CD14-positive monocyte (primary cell): ENCODE results near the gene ZSCAN12. TPM values are rescaled to one million over a fixed set of nuclear protein-coding genes. Genes with fewer than 3 reads are reported as not detected.
"Not testable (repeated sequence)": the region's sequence is repeated elsewhere in the genome, so short reads cannot be mapped to it uniquely, and the experiment has no call there.

Source experiments
- DNase-seq, 3 donors: peaks; one replicate each; pipeline ENCODE4 v3.0.0-alpha.2; 2011 to 2022
- H2AFZ ChIP-seq: 2 replicates; pipeline ENCODE4 v1.6.0; 2012; ENCODE audit warnings: mild to moderate bottlenecking, low read depth, low read length, inconsistent platforms; ENCODE audit not compliant: insufficient read depth, poor library complexity, severe bottlenecking
- H3K27ac ChIP-seq, 2 donors: 1 replicate in 1 of 2; 2 replicates in 1 of 2; pipeline ENCODE4 v1.5.1; 2012 to 2013; ENCODE audit warnings: low read length in 2 of 2, control low read depth in 1 of 2, inconsistent platforms in 1 of 2, low read depth in 1 of 2, mild to moderate bottlenecking in 1 of 2
- H3K27me3 ChIP-seq, 2 donors: one replicate each; pipeline versions ENCODE4 v1.6.0 to v1.6.1; 2011 to 2013; ENCODE audit warnings: low read length in 2 of 2; ENCODE audit not compliant: control insufficient read depth in 2 of 2, insufficient read depth in 2 of 2
- H3K36me3 ChIP-seq, 2 donors: replicated peaks in 1 of 2; 1 replicate in 1 of 2; 2 replicates in 1 of 2; pipeline versions ENCODE4 v1.5.1 to v1.6.1; 2012 to 2013; ENCODE audit warnings: low read length in 2 of 2, control low read depth in 1 of 2, inconsistent platforms in 1 of 2, mild to moderate bottlenecking in 1 of 2; ENCODE audit not compliant: insufficient read depth in 2 of 2, control insufficient read depth in 1 of 2
- H3K4me1 ChIP-seq, 2 donors: 1 replicate in 1 of 2; 2 replicates in 1 of 2; pipeline versions ENCODE4 v1.5.1 to v1.6.1; 2012 to 2013; ENCODE audit warnings: low read length in 2 of 2, control low read depth in 1 of 2, inconsistent platforms in 1 of 2, mild to moderate bottlenecking in 1 of 2, moderate library complexity in 1 of 2; ENCODE audit not compliant: insufficient read depth in 2 of 2, control insufficient read depth in 1 of 2
- H3K4me2 ChIP-seq: replicated peaks from 2 replicates; pipeline ENCODE3; 2012; ENCODE audit warnings: low read length, moderate library complexity, mild to moderate bottlenecking; ENCODE audit not compliant: poor library complexity, severe bottlenecking; ENCODE audit errors: extremely low read depth
- H3K4me3 ChIP-seq, 3 experiments: fragments of 200-600 bp in 1 of 3; sonication (generic) in 1 of 3; replicated peaks in 1 of 3; 1 replicate in 2 of 3; 2 replicates in 1 of 3; pipeline ENCODE4 v1.5.1; 2011 to 2013; ENCODE audit warnings: low read length in 3 of 3, mild to moderate bottlenecking in 3 of 3, control low read depth in 2 of 3, low read depth in 2 of 3, inconsistent platforms in 1 of 3, moderate library complexity in 1 of 3
- H3K79me2 ChIP-seq: 2 replicates; pipeline ENCODE4 v1.6.0; 2012; ENCODE audit warnings: mild to moderate bottlenecking, control low read depth, inconsistent platforms, low read length, moderate library complexity; ENCODE audit not compliant: insufficient read depth
- H3K9ac ChIP-seq: 2 replicates; pipeline ENCODE4 v1.6.0; 2017; ENCODE audit warnings: low read length, mild to moderate bottlenecking; ENCODE audit not compliant: insufficient read depth, poor library complexity, severe bottlenecking
- H3K9me3 ChIP-seq, 2 donors: replicated peaks in 1 of 2; 1 replicate in 1 of 2; 2 replicates in 1 of 2; pipeline versions ENCODE4 v1.5.1 to v1.6.1; 2012 to 2013; ENCODE audit warnings: low read length in 2 of 2, control low read depth in 1 of 2; ENCODE audit not compliant: control insufficient read depth in 1 of 2, insufficient read depth in 1 of 2
- H4K20me1 ChIP-seq: 2 replicates; pipeline ENCODE4 v1.6.0; 2012; ENCODE audit warnings: mild to moderate bottlenecking, low read length, control low read depth, moderate library complexity; ENCODE audit not compliant: insufficient read depth
- H3K27ac Mint-ChIP-seq, 7 donors: one replicate each; pipeline ENCODE4 v1.8.0; 2020; ENCODE audit warnings: mild to moderate bottlenecking in 7 of 7, mixed read lengths in 7 of 7, moderate library complexity in 6 of 7, inconsistent platforms in 2 of 7
- H3K27me3 Mint-ChIP-seq, 3 donors: one replicate each; pipeline ENCODE4 v1.8.0; 2021 to 2022; ENCODE audit warnings: low read depth in 3 of 3, mild to moderate bottlenecking in 3 of 3, mixed read lengths in 3 of 3, moderate library complexity in 3 of 3, inconsistent platforms in 1 of 3
- H3K36me3 Mint-ChIP-seq, 2 donors: one replicate each; pipeline ENCODE4 v1.8.0; 2020; ENCODE audit warnings: mixed read lengths in 2 of 2, inconsistent platforms in 1 of 2, mild to moderate bottlenecking in 1 of 2
- H3K4me1 Mint-ChIP-seq: one replicate; pipeline ENCODE4 v1.8.0; 2020; ENCODE audit warnings: mild to moderate bottlenecking, mixed read lengths
- H3K4me3 Mint-ChIP-seq, 2 donors: one replicate each; pipeline ENCODE4 v1.8.0; 2020; ENCODE audit warnings: mild to moderate bottlenecking in 2 of 2, mixed read lengths in 2 of 2, moderate library complexity in 1 of 2
- H3K9me3 Mint-ChIP-seq, 7 donors: one replicate each; pipeline ENCODE4 v1.8.0; 2020 to 2022; ENCODE audit warnings: mixed read lengths in 7 of 7, mild to moderate bottlenecking in 6 of 7, moderate library complexity in 6 of 7, inconsistent platforms in 2 of 7
- WGBS: methylation state at CpG from one replicate; pipeline ENCODE4 v1.1.5; 2013; ENCODE audit warnings: missing lambda C conversion rate; ENCODE audit not compliant: insufficient coverage; 5-methylcytosine and 5-hydroxymethylcytosine counted together
- intact Hi-C, 2 donors: fragments of 100-400 bp; cut with micrococcal nuclease; formaldehyde crosslinking; loops; one replicate each; pipeline versions ENCODE4 v1.15.0 to v1.15.1; 2023
- polyA plus RNA-seq, 3 donors: library from polyadenylated mRNA; depleted of rRNA in 1 of 3; unstranded in 2 of 3; stranded (reverse) in 1 of 3; fragments of 300-500 nt in 2 of 3; fragments of >200 nt in 1 of 3; fragmentation: Illumina TruSeq in 2 of 3; gene quantifications; 1 replicate in 2 of 3; 2 replicates in 1 of 3; pipeline ENCODE4 v1.2.3, GENCODE V29; 2012 to 2021
- TF ChIP-seq, protein P1 (sequence below): fragments of 200-600 bp; IDR thresholded peaks from one replicate; pipeline ENCODE4 v1.8.0; 2022; ENCODE audit warnings: antibody characterized with exemption, mild to moderate bottlenecking

ZSCAN12 gene
- polyA plus RNA-seq, 3 donors, result 0.50 to 0.79 (median 0.73) TPM

DNA sequence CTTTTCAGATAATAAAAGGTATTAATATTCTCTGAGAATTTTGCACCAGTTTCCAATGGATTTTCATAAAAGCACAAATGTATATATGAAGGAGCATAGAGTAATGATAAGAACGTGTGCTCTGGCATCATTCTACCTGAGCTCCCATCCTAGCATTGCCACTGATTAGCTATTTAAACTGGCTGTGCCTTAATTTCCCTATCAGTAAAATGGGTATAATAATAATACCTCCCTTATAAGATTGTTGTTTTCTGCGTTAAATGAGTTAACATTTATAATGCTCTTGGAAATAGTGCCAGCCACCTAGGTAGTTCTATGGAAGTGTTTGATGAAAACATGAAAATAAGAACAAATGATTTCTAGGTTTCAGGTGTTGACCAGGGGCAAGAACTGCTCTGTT is 38.6 kb downstream of the ZSCAN12 start:
- H3K27me3 Mint-ChIP-seq, result peaks cover 0 to 1% (median 0%) of the 10 kb centered on the region in 3 donors
- Histone ChIP-seq H4K20me1 (no peaks in the 10 kb centered on the region), H3K4me3 (no peak overlapping the region), H3K9me3 (no peaks in the 10 kb centered on the region), H3K36me3 (peaks cover 17 to 36% of the 10 kb centered on the region in 2 donors), H3K9ac (no peak overlapping the region), H3K79me2 (peaks cover 7% of the 10 kb centered on the region), H3K27me3 (no peaks in the 10 kb centered on the region), H3K4me1 (peaks cover 12% of the 10 kb centered on the region in 2 donors), H3K27ac (no peak overlapping the region), H2AFZ (no peak overlapping the region), H3K4me2 (no peak overlapping the region)
- no peak overlapping the region for H3K4me3 Mint-ChIP-seq
- TF ChIP-seq, protein P1, sequence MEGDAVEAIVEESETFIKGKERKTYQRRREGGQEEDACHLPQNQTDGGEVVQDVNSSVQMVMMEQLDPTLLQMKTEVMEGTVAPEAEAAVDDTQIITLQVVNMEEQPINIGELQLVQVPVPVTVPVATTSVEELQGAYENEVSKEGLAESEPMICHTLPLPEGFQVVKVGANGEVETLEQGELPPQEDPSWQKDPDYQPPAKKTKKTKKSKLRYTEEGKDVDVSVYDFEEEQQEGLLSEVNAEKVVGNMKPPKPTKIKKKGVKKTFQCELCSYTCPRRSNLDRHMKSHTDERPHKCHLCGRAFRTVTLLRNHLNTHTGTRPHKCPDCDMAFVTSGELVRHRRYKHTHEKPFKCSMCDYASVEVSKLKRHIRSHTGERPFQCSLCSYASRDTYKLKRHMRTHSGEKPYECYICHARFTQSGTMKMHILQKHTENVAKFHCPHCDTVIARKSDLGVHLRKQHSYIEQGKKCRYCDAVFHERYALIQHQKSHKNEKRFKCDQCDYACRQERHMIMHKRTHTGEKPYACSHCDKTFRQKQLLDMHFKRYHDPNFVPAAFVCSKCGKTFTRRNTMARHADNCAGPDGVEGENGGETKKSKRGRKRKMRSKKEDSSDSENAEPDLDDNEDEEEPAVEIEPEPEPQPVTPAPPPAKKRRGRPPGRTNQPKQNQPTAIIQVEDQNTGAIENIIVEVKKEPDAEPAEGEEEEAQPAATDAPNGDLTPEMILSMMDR, result no peak
- H3K9me3 Mint-ChIP-seq, result no peaks in the 10 kb centered on the region
- peaks cover 33 to 46% of the 10 kb centered on the region in 2 donors for H3K36me3 Mint-ChIP-seq
- DNase-seq, result no peak
- intact Hi-C loops, result no loop called here
- no CpG with 5 or more reads among the region's 2 CpGs for WGBS
- no peak overlapping the region for H3K27ac Mint-ChIP-seq
- peaks cover 10% of the 10 kb centered on the region for H3K4me1 Mint-ChIP-seq

DNA sequence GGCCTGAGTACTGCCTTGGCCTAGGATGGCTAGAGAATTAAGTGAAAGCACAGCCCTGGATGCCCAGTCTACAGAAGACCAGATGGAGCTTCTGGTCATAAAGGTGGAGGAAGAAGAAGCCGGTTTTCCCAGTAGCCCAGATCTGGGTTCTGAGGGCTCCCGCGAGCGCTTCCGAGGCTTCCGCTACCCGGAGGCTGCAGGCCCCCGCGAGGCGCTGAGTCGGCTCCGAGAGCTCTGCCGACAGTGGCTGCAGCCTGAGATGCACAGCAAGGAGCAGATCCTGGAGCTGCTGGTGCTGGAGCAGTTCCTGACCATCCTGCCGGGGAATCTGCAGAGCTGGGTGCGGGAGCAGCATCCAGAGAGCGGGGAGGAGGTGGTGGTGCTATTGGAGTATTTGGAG is 40.0 kb downstream of the ZSCAN12 start:
- Histone ChIP-seq H3K36me3 (peaks cover 12 to 22% of the 10 kb centered on the region in 2 donors), H3K79me2 (peaks cover 11% of the 10 kb centered on the region), H3K4me1 (peaks cover 18 to 20% of the 10 kb centered on the region in 2 donors)
- H4K20me1 ChIP-seq, H3K27ac Mint-ChIP-seq, H3K4me2 ChIP-seq, H3K4me3 Mint-ChIP-seq, H3K9ac ChIP-seq, H3K9me3 Mint-ChIP-seq, H2AFZ ChIP-seq, DNase-seq, H3K4me3 ChIP-seq, H3K27ac ChIP-seq, H3K9me3 ChIP-seq, H3K27me3 Mint-ChIP-seq, H3K27me3 ChIP-seq: not testable (repeated sequence)
- intact Hi-C loops, result loop anchor here in 1 of 2 donors (10.0 kb wide), 1 partner anchor 215 kb away; the partner anchor contains the start of gene ZKSCAN8
- Mint-ChIP-seq H3K36me3 (peaks cover 21 to 33% of the 10 kb centered on the region in 2 donors), H3K4me1 (peaks cover 20% of the 10 kb centered on the region)
- no CpG with 5 or more reads among the region's 16 CpGs for WGBS
